HG02759 (cell line): Measurements from ENCODE around the gene ABCA3.
"Not testable (repeated sequence)": the region's sequence is repeated elsewhere in the genome, so short reads cannot be mapped to it uniquely, and the experiment has no call there.

Experiments used
- ATAC-seq: cut with Tn5 transposase; IDR thresholded peaks from one replicate; pipeline ENCODE4 v1.9.1; 2021; ENCODE audit warnings: mild to moderate bottlenecking, moderate library complexity; ENCODE audit not compliant: unreplicated experiment

ABCA3 gene

GRCh38 chr16:2282866-2283555, 57.5 kb downstream of the ABCA3 start:
- no peak for ATAC-seq

- ATAC-seq: no peak
These were observed 58.3 kb downstream of the ABCA3 start for GRCh38 chr16:2282262-2282661.

- no peak for ATAC-seq
These were observed 59.5 kb downstream of the ABCA3 start for GRCh38 chr16:2280981-2281542.

GRCh38 chr16:2280461-2280860, 60.1 kb downstream of the ABCA3 start:
- no peak for ATAC-seq

- no peak for ATAC-seq
These were observed 61.4 kb downstream of the ABCA3 start for GRCh38 chr16:2278956-2279800.

GRCh38 chr16:2278272-2278608, 62.3 kb downstream of the ABCA3 start:
- ATAC-seq: no peak

GRCh38 chr16:2277466-2278271, 62.9 kb downstream of the ABCA3 start:
- no peak for ATAC-seq

GRCh38 chr16:2276368-2277195, 63.9 kb downstream of the ABCA3 start:
- no peak for ATAC-seq

GRCh38 chr16:2275476-2276367, 64.8 kb downstream of the ABCA3 start:
- no peak for ATAC-seq

GRCh38 chr16:2273931-2274330, 66.6 kb downstream of the ABCA3 start:
- ATAC-seq: no peak

GRCh38 chr16:2273484-2273883, 67.0 kb downstream of the ABCA3 start:
- no peak for ATAC-seq

GRCh38 chr16:2271848-2272461, 68.6 kb downstream of the ABCA3 start:
- ATAC-seq: no peak

- ATAC-seq: no peak
These were observed 69.7 kb downstream of the ABCA3 start for GRCh38 chr16:2270588-2271470.

- no peak for ATAC-seq
These were observed 70.5 kb downstream of the ABCA3 start for GRCh38 chr16:2270070-2270462.

- ATAC-seq: peak; percentile 81
These were observed 72.4 kb downstream of the ABCA3 start, which contains the start of gene RNPS1 for GRCh38 chr16:2267913-2268666. TSS of gene RNPS1 (minus strand) at chr16:2268126. CDS start at chr16:2264643, 3,483 bp downstream.

- ATAC-seq: peak; percentile 65
These were observed 73.0 kb downstream of the ABCA3 start for GRCh38 chr16:2267505-2267912.

- ATAC-seq: not testable (repeated sequence)
These were observed 73.6 kb downstream of the ABCA3 start for GRCh38 chr16:2266887-2267286.
